Measurements from ENCODE around the gene ITPR1.

The ITPR1 gene

GRCh38 chr3:4504340-4505261 lies 11.5 kb downstream of the ITPR1 start:
- Histone ChIP-seq H3F3A (ENCODE audit: insufficient read depth, low read length) (no peaks in the 10 kb centered on the region), H3K9me3 (ENCODE audit: low read length) (no peaks in the 10 kb centered on the region), H3K4me1 (ENCODE audit: insufficient read depth, low read length, severe bottlenecking) (peaks cover 31% of the 10 kb centered on the region), H2AFZ (ENCODE audit: low read length) (no peak overlapping the region), H3K4me3 (ENCODE audit: low read depth, low read length, poor library complexity, severe bottlenecking) (no peak overlapping the region), H3K27me3 (ENCODE audit: insufficient read depth, low read length) (no peaks in the 10 kb centered on the region), H3K9me2 (ENCODE audit: low read depth, low read length) (no peaks in the 10 kb centered on the region), H3K9ac (ENCODE audit: low read length) (peak overlapping the region; percentile 20; the same call in 1 of the 2 replicates), H4K20me1 (ENCODE audit: insufficient read depth, low read length) (no peaks in the 10 kb centered on the region; the same call in 1 of the 2 replicates), H3K27ac (ENCODE audit: low read depth, low read length, poor library complexity, severe bottlenecking) (no peak overlapping the region), H3K4me2 (ENCODE audit: low read length) (peak overlapping the region; percentile 48; the same call in 1 of the 2 replicates), H3K36me3 (ENCODE audit: insufficient read depth, low read length) (no peaks in the 10 kb centered on the region; the same call in 1 of the 2 replicates), H3K79me2 (ENCODE audit: insufficient read depth, low read length) (no peaks in the 10 kb centered on the region)
- TF ChIP-seq CTCF (IDR thresholded peaks at IDR 0.05; ENCODE audit: low read length): no peak
- TF ChIP-seq EZH2 (IDR thresholded peaks at IDR 0.05; ENCODE audit: borderline replicate concordance, low read length): no peak

GRCh38 chr3:4505688-4506558 lies 12.8 kb downstream of the ITPR1 start:
- H4K20me1 ChIP-seq (ENCODE audit: insufficient read depth, low read length): no peaks in the 10 kb centered on the region; the same call in 1 of the 2 replicates
- no peaks in the 10 kb centered on the region for H3K27me3 ChIP-seq (ENCODE audit: insufficient read depth, low read length)
- TF ChIP-seq CTCF (IDR thresholded peaks at IDR 0.05; ENCODE audit: low read length) (no peak), EZH2 (IDR thresholded peaks at IDR 0.05; ENCODE audit: borderline replicate concordance, low read length) (no peak)
- H3K27ac ChIP-seq (ENCODE audit: low read depth, low read length, poor library complexity, severe bottlenecking): no peak overlapping the region
- H2AFZ ChIP-seq (ENCODE audit: low read length): no peak overlapping the region
- H3K79me2 ChIP-seq (ENCODE audit: insufficient read depth, low read length): no peaks in the 10 kb centered on the region
- no peaks in the 10 kb centered on the region for H3K9me3 ChIP-seq (ENCODE audit: low read length)
- H3K4me1 ChIP-seq (ENCODE audit: insufficient read depth, low read length, severe bottlenecking): peaks cover 31% of the 10 kb centered on the region
- H3F3A ChIP-seq (ENCODE audit: insufficient read depth, low read length): no peaks in the 10 kb centered on the region
- no peaks in the 10 kb centered on the region for H3K9me2 ChIP-seq (ENCODE audit: low read depth, low read length)
- no peak overlapping the region for H3K4me3 ChIP-seq (ENCODE audit: low read depth, low read length, poor library complexity, severe bottlenecking)
- H3K4me2 ChIP-seq (ENCODE audit: low read length): no peak overlapping the region
- no peak overlapping the region for H3K9ac ChIP-seq (ENCODE audit: low read length)
- no peaks in the 10 kb centered on the region; the same call in 1 of the 2 replicates for H3K36me3 ChIP-seq (ENCODE audit: insufficient read depth, low read length)

- no peak for TF ChIP-seq EZH2 (IDR thresholded peaks at IDR 0.05; ENCODE audit: borderline replicate concordance, low read length)
- no peak for TF ChIP-seq CTCF (IDR thresholded peaks at IDR 0.05; ENCODE audit: low read length)
- Histone ChIP-seq H3K36me3 (ENCODE audit: insufficient read depth, low read length) (no peaks in the 10 kb centered on the region; the same call in 1 of the 2 replicates), H3K9me3 (ENCODE audit: low read length) (no peaks in the 10 kb centered on the region), H3K27ac (ENCODE audit: low read depth, low read length, poor library complexity, severe bottlenecking) (no peak overlapping the region), H3K4me3 (ENCODE audit: low read depth, low read length, poor library complexity, severe bottlenecking) (no peak overlapping the region), H4K20me1 (ENCODE audit: insufficient read depth, low read length) (no peaks in the 10 kb centered on the region; the same call in 1 of the 2 replicates), H3K4me2 (ENCODE audit: low read length) (no peak overlapping the region), H3F3A (ENCODE audit: insufficient read depth, low read length) (no peaks in the 10 kb centered on the region), H3K9ac (ENCODE audit: low read length) (no peak overlapping the region), H3K4me1 (ENCODE audit: insufficient read depth, low read length, severe bottlenecking) (peaks cover 31% of the 10 kb centered on the region), H3K9me2 (ENCODE audit: low read depth, low read length) (no peaks in the 10 kb centered on the region), H3K27me3 (ENCODE audit: insufficient read depth, low read length) (no peaks in the 10 kb centered on the region), H3K79me2 (ENCODE audit: insufficient read depth, low read length) (no peaks in the 10 kb centered on the region), H2AFZ (ENCODE audit: low read length) (no peak overlapping the region)
Observed at GRCh38 chr3:4506559-4507023, 13.4 kb downstream of the ITPR1 start.
